NOMO-1 treated with DMSO at 0.1 percent for 48 hours (cell line): ENCODE measurements around the gene CTBP1.
A peak's percentile ranks its signal among the peaks of the same experiment; 100 is the strongest.

Source experiments
- DNase-seq: peaks from one replicate; lab custom pipeline; 2025; ENCODE audit not compliant: unreplicated experiment; lab: John Stamatoyannopoulos, UW

The CTBP1 gene

DNA sequence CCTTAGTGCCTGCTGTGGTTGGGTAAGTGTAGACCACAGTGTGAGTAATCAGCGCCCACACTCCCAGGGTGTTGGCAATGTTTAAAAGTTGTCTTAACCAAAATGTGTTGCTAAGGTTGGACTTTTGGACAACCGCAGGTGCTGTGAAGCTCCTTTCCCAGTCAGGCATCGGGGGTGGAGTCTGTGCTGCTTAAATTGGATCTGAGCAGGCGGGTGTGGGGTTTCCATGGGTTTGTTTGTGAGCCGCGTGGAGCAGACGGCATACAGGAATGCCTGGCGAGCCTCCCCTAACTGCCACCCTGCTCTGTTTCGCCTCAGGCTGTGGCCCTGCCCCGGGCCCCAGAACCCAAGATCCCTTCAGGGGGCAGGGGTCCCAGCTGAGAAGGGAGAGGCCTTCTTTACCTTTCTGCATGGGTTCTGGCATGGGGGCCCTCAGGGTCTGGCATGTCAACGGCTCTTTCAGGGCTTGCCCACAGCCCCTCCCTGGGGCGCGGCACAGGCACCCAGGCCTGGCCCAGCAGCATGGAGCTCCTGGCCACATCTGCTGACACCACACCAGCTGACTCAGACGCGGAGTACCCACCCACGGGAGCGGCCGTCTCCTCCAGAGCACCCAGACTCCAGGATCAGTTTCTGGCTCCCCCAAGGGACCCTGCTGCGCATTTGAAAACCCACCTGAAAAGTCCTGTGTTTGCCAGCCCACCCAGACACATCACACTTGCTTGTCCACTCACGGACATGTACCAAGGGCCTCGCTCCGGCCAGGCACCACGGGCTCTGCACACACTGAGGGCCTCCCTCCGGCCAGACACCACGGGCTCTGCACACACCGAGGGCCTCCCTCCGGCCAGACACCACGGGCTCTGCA is 71.4 kb downstream of the CTBP1 start:
- DNase-seq, result no peak

DNA sequence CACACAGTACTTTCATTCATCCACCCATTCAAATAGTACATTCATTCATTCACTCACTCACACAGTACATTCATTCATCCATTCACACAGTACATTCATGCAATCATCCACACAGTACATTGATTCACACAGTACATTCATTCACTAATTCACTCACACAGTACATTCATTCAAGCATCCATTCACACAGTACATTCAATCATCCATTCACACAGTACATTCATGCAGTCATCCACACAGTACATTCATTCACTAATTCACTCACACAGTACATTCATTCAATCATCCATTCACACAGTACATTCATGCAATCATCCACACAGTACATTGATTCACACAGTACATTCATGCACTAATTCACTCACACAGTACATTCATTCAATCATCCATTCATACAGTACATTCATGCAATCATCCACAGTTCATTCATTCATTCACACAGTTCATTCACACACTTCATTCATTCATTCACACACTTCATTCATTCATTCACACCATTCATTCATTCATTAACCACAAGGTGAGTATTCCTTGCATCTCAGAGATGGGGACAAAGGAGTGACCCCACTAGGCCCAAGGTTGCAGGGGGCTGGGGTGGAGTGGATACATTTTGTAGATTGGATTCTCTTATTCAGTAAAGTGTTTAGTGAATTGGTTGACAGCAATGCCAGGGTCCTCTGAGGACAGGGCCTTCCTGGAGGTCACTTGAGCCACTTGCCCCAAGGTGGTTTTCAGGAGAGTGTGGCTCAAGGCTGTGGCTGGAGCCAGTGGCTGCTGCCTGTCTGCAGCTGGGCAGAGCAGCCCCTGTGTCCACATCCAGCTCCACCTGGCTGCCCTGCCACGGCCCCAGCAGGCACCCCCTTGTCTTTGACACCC is 72.3 kb downstream of the CTBP1 start:
- DNase-seq, result no peak

DNA sequence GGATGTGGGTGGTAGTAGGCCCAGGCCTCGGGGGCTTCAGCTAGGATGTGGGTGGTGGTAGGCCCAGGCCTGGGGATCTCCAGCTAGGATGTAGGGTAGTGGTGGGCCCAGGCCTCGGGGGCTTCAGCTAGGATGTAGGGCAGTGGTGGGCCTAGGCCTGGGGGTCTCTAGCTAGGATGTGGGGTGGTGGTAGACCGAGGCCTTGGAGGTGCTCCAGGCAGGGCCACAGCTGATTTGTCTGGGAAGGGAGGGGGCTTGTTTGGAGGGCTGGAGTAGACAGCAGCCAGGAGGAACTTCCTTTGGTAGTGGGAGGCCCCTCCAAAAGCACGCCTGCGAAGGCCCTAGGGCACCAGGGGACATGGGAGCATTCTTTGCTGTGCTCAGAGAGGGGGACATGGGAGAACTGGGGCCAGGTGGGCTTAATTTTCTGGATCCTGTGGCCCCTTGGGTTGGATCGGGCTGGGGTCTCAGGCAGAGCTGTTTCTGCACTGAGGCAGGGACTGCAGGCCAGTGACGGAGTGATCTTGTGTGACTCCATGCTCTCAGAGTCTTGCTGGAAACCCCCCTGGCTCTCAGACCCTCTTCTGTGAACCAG is 73.2 kb downstream of the CTBP1 start:
- DNase-seq, result no peak

DNA sequence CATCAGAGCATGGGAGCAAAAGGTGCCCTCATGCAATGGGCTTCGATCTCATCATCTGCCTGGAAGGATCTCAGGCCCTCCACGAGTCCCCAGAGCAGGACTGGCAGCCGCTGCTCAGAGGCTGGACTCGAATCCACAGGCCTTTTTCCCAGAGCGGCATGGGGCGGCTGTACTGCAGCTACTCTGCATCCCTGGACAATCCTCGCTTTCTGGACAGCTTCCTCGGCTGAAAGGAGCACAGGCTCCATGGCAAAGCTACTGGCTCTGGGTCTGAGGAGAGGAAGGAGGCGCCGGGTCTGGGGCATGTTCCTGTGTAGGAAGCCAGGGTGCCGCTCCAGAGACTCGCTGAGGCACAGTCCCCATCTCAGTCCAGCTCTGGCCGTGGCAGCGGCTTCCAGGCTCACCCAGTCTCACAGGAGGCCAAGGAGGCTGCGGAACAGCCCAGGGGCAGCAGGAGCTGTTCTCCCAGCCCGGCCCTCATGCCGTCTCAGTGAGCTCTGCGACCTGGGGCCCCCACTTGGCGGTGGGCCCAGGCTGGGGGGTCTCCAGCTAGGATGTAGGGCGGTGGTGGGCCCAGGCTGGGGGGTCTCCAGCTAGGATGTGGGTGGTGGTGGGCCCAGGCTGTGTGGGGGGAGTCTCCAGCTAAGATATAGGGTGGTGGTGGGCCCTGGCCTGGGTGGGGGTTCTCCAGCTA is 73.8 kb downstream of the CTBP1 start:
- no peak for DNase-seq

DNA sequence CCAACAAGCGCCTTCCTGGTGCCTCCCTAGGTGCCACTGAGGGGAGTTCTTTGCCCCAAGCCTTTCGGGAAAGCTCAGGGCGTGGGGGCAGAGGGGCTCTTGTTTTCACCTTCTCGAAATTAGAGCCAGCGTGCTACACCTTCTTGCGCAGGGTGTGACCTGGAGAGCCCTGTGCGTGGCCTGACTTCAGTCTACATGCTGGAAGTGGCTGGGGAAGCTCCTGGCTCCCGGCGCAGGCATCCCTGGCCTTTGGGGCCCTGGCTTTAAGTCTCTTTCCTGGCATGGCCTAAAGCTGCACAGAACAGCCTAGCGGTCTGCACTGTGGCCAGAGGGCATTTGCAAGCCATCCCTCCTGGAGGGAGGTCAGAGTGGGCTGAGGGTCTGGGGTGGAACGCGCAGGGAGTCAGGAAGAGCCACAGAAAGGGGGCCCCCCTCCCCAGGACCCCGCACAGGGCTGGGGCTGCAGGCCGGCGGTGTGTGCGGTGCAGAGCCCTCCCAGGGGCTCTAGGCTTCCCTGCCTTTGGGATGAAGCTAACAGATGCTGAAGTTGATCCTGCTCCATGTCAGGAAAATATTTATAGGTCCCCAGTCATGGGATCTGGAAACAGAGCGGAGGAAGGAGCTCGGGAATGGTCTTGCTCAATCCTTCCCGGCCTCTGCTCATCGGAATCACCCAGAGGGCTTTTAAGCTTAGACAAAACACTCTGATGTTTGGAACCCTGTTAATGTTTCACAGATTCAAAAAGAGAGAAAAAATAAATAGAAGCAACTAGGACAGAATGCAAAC is 75.8 kb downstream of the CTBP1 start:
- DNase-seq, result no peak

DNA sequence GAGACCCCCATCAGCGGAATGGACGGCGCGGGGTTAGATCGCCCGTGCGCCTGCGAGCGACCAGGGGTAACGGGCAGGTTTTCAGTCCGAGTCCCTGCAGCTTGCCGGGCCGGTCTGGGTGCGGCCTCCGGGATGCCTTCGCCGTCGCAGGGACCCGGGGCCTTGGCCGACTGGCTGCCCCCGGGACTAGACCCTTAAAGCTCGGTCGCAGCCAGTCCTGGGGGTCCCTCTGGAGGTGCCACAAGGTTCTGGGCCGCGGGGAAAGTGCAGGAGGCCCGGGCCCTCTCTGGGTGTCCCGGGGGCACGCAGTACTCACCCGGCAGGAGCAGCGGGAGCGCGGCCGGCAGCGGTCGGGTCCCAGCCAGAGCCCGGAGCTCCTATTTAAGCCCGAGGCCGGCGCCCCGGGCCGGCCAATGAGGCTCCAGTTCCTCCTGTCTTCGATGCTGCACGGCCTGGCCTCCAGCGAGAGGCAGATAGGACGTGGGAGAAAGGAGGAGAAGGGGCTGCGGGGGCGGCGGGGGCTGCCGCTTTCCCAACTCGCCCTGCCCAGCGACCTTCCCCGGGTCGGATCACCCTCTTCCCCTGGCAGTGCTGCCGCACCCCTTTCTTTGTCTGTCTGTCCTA is 76.6 kb downstream of the CTBP1 start, which contains the start of gene SPON2:
Gene SPON2 (minus strand): TSS at position 356 of the 624 bp plus-strand sequence.
- no peak for DNase-seq

DNA sequence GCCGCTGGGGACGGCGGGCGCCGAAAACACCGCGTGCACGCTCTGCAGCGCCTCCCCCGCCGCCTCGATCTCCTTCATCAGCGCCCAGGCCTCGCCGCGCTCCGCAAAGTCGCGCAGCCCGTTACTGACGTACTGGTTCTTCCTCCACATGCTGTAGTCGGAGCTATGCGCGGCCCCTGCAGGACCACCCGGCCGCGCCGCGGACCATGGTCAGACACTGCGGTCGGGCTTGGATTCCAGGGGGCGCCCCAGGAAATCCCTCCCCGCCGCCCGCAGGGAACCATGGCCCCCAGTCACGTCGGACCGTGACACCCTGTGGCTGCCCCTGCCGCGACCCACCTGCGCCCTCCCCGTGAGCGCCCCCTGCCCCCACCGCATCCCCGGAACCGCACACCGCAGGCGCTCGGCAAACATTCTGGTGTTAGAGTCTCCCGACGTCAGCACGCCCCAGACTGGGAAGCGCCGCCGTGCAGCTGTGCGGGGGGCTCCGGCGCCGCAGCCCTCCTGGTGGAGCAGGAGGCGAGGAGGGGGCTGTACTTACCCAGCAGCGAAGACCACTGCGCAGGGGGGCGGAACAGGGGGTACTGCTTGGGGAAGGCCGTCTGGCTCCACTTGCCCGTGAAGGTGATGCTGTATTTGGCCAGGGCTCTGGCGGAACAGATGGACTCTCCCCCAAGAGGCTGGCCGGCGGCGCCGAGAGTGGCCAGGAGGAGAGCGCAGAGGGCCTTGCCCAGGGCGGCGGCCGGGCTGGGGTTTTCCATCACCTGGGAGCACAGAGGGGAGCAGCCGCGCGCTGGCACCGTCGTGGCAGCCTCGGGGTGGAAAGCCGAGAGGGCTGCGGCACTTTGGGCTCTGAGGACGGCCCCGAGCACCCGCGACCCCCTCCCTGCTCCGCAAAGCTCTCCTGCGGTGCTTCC is 77.4 kb downstream of the CTBP1 start:
- no peak for DNase-seq

DNA sequence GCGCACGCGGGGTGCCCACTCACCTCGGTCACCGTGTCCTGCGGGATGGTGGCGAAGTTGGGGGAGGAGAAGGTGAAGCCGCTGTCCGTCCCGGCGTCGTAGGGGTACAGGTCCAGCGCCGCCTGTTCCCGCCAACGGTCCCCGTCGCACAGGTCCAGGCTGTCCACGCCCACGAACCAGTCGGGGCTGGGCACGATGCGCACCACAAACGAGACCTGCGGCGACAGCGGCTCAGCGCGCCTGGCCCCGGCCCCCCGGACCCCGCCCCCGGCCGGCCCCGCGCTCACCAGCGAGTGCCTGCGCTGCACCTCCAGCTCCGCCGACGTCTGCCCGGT is 78.0 kb downstream of the CTBP1 start:
- no peak for DNase-seq

DNA sequence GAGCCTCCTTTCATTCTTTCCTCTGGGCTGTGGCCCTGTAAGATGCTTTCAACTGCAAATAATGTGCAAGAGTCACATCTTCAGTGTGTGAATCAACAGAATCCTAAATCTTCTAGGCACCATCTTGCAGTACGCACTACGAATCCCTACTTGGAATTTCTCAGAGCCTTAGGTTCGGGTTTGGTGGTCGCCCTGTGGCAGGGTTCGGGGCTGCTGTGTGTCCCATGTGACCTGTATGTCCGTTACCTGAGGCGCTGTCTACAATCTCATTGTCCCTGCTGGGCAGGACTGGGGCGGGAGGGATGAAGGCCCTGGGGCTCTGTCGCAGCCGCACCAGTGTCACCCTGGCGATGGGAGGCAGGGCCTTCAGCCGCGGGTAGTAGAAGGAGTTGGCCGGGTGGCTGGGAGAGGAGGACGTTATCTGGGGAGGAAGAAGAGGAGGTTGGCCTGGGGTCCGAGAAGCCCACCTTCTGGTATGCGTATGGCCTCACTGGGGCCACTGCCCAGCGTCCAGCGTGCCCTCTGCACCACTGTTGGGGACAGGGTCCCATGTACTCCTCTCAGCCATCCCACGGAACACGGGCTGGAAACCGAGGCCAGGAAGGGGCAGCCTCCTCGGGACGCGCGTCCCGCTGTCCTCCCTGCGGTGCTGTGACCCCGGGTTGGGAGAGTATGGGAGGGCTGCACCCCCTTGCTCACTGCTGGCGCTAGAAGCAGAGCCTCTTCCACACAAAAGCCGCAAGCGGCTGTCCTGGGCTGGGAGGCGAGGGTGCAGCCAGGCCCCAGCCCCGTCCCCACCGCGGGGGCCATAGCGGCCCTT is 78.6 kb downstream of the CTBP1 start:
- no peak for DNase-seq

DNA sequence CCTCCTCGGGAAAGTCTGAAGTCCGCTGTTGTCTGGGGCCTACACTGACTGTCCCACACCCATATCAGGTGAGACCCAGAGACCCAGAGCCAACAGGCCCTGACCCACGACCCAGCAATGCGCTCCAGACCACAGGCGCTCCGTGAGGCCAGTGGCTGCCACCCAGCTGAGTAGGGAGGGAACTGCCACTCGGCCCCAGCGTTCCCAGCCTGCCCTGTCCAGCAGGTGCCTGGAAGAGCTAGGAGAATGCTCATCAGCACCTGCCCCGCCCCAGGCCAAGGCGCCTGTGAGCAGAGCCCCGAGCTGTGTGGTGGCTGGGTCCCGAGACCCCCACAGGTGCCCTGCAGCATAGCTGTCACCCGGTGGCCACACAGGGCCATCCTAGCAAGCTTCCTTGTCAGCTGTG is 79.2 kb downstream of the CTBP1 start:
- no peak for DNase-seq

DNA sequence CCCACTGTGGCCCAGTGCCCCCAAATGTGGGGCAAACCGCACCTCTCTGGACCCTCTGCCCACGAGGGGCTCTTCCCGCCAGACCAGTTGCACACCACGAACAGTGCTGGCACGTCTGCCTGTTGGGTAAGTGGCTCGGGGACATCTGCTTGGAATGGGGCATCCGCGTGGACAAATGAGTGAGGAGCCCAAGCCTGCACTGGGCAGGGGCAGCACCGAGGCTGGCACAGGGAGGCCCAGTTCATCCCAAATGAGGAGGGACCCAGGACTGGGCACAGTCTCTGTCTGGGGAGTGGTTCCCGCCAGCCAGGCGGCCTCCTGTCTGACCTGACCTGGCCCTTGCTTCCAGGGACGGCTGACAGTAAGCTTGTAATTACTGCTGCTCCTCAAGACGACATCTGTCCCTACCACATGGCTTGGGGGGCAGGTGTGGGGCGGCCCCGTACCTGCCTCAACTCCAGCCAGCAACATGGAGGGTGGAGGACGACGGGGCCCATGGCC is 79.7 kb downstream of the CTBP1 start:
- no peak for DNase-seq

DNA sequence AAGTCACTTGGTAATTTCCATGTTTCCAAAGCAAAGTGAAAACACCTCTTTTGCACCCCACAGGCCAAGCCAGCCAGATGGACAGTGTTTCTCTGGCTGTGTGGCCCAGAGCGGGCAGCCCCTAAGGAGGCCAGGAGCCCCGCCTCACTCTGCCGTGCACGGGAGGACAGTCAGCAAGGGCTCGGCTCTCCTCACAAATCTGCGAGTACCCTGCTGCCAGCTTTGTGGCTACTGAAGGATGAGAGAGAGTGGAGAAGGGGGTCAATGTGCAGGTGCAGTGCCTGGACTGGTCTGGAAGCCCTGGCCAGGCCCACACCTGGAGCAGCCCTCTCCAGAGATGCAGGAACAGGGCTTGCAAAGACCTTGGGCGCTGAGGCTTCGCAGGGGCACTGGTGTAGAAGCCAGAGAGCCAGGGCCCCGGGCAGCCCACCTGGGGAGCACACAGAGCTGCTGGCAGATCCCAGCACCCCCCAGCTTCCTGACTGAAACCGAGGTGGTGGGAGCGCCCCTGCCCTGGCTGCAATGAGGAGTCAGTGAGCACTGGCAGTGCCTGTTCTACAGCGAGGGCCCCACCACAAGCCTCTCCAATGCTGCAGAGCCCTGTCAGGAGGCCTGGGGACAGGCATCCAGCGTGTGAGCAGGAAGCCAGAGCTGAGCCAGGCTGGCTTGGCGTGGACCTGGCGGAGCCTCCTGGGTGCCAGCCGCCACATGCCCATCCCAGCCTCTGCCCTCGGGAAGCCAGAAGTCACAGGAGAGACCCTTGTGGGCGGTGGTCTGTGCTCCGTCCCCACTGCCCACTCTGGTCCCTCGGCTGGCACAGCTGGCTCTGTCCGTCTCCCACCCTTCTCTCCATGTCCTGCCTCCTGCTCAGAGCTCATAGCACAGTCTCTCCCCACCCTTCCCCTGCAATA is 80.5 kb downstream of the CTBP1 start:
- DNase-seq, result no peak

DNA sequence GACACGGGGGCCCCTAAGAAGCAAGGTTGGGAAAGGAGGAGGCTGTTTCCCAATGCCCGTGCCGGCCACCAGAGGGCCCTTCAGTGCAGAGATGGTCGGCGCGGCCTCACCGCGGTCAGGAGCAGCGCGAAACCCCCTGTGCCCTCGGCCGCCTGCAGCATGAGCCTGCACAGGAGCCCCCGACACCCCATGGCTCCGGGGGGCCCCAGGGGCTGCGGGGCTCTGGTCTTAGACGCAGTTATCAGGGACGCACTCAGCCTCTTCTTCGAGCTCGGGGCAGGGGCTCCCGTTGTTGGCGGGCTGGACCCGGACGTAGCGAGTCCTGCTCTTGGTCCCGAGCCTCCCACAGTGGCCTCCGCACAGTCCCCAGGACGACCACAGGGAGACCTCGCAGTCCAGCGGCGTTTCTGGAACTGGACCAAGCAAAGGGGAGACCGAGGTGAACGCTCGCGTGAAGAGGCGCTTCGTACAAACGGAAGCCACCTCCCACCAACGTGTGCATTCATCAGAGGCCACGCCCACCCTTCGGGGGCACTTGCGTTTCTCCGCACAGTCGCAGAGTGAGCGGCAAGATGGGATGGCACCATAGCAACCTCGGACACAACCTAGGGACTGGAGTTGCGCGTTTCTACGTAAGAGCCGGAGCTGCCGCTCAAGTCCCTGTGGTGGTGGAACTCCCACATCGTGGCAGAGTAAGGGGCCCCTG is 81.5 kb downstream of the CTBP1 start:
- DNase-seq, result peak; percentile 95

DNA sequence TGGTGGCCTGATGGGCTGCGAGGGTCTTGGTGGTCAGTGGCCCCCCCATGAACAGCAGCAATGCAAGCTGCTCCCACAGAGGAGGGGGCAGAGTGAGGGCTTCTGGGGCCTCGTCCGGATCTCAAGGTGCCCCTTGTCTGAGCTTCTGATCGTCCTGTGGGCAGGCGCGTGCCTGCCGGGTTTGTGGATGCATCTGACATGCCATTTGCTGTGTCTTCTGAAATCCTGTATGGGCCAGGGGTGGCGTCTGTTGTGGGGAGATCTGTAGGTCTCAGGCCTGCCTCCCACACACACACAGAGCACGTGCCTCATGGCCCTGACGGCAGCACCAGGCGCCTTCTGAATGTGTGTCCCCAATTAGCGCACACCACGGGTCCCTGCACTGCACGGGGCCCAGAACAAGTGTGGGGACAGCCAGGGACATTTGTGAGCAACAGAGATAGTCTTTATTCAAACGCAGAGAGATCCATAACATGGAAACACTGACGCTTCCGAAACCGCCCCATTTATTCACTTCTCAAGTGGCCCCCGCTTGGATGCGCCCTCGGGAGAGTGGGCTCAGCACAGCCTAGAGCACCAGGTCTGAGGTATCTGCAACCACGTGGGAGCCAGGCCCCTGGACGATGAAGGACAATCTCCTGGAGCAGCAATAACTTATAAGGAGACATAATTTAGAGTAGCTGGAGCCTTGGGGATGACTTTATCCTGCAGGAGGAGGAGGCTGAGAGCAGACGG is 82.3 kb downstream of the CTBP1 start:
- no peak for DNase-seq

DNA sequence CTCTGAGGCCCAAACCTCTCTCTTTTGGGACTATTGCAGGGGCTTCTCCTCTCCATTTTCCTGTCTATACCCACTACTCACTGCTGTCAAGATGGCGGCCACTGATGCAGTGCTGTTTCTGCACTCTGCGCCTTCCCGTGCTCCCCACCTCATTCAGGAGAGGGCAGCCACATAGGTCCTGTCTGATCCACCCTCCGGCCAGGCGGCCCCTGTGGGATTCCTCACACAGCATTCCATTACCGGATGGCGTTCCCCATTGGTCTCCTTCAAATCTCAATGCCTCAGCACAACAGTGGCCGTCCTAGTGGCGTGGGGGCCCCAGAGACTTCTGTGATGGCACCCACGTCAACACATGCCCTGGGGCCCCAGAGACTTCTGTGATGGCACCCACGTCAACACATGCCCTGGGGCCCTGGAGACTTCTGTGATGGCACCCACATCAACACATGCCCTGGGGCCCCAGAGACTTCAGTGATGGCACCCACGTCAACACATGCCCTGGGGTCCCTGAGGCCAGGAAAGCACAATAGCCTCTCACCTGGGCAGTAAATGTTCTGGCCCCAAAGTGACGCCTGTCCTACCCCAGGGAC is 83.9 kb downstream of the CTBP1 start:
- DNase-seq, result no peak
